ENCODE results near the gene IRAK2. TPM values are rescaled to one million over a fixed set of nuclear protein-coding genes. Genes with fewer than 3 reads are reported as not detected.
"Not testable (repeated sequence)": the region's sequence is repeated elsewhere in the genome, so short reads cannot be mapped to it uniquely, and the experiment has no call there.

The IRAK2 gene
- total RNA-seq, 2 experiments from 2014 or later: 1.4 TPM

- no peaks in the 10 kb centered on the region for H4K20me1 ChIP-seq (ENCODE audit: insufficient read depth, low read length)
- CTCF ChIA-PET (ENCODE audit: unreplicated experiment): no interaction called here
- no TSS peak for BruUV-seq (replicated peaks)
Observed at GRCh38 chr3:10173095-10173925, 8.6 kb downstream of the IRAK2 start.

GRCh38 chr3:10173926-10174435, 9.3 kb downstream of the IRAK2 start:
- Histone ChIP-seq H3K4me1 (ENCODE audit: insufficient read depth, low read length, poor library complexity, severe bottlenecking) (peaks cover 47% of the 10 kb centered on the region), H3K4me2 (ENCODE audit: low read length) (peak overlapping the region; percentile 22; the same call in 1 of the 2 replicates), H3K27ac (ENCODE audit: low read depth, low read length, poor library complexity, severe bottlenecking) (peak overlapping the region; percentile 4), H3K4me3 (ENCODE audit: low read depth, low read length, poor library complexity, severe bottlenecking) (no peak overlapping the region), H3K9me2 (ENCODE audit: insufficient read depth, low read length) (no peaks in the 10 kb centered on the region), H4K20me1 (ENCODE audit: insufficient read depth, low read length) (no peaks in the 10 kb centered on the region), H2AFZ (ENCODE audit: low read length) (peak overlapping the region; percentile 75), H3K9me3 (ENCODE audit: low read length) (peaks cover 7% of the 10 kb centered on the region; the same call in 1 of the 2 replicates), H3K36me3 (ENCODE audit: insufficient read depth, low read length) (no peaks in the 10 kb centered on the region; the same call in 1 of the 2 replicates), H3K79me2 (ENCODE audit: insufficient read depth, low read depth, low read length) (no peaks in the 10 kb centered on the region)
- TF ChIP-seq EZH2phosphoT487 (IDR thresholded peaks at IDR 0.05; ENCODE audit: borderline replicate concordance, low read depth, low read length) (no peak), CTCF (conservative IDR thresholded peaks at IDR 0.05; ENCODE audit: low read length) (no peak)
- intact Hi-C loops (cut with micrococcal nuclease; ENCODE audit: unreplicated experiment): no loop called here
- ChIA-PET POLR2A (interaction anchor here (0.6 kb wide), 1 partner anchor 1281 kb away, joined by 4 read pairs; no protein-coding TSS in a partner anchor), CTCF (ENCODE audit: unreplicated experiment) (no interaction called here)
- no peak for DNase-seq (ENCODE audit: low spot score)
- BruUV-seq (replicated peaks): no TSS peak

More at GRCh38 chr3:10173095-10173925, 8.6 kb downstream of the IRAK2 start:
- Histone ChIP-seq H3K79me2 (ENCODE audit: insufficient read depth, low read depth, low read length) (no peaks in the 10 kb centered on the region), H3K4me2 (ENCODE audit: low read length) (peak overlapping the region; percentile 22; the same call in 1 of the 2 replicates), H3K27ac (ENCODE audit: low read depth, low read length, poor library complexity, severe bottlenecking) (peak overlapping the region; percentile 4), H3K9me2 (ENCODE audit: insufficient read depth, low read length) (no peaks in the 10 kb centered on the region), H2AFZ (ENCODE audit: low read length) (peak overlapping the region; percentile 75), H3K4me1 (ENCODE audit: insufficient read depth, low read length, poor library complexity, severe bottlenecking) (peaks cover 44% of the 10 kb centered on the region), H3K36me3 (ENCODE audit: insufficient read depth, low read length) (peaks cover 6% of the 10 kb centered on the region), H3K9me3 (ENCODE audit: low read length) (peaks cover 14% of the 10 kb centered on the region; the same call in 1 of the 2 replicates), H3K4me3 (ENCODE audit: low read depth, low read length, poor library complexity, severe bottlenecking) (no peak overlapping the region)
- no peak for DNase-seq (ENCODE audit: low spot score)
- intact Hi-C loops (cut with micrococcal nuclease; ENCODE audit: unreplicated experiment): no loop called here
- TF ChIP-seq CTCF (conservative IDR thresholded peaks at IDR 0.05; ENCODE audit: low read length) (no peak), EZH2phosphoT487 (IDR thresholded peaks at IDR 0.05; ENCODE audit: borderline replicate concordance, low read depth, low read length) (no peak)
- POLR2A ChIA-PET: interaction anchor here (0.6 to 1.3 kb wide), 3 partner anchors 17 to 1280 kb away, joined by 3 to 4 read pairs (median 4); no protein-coding TSS in a partner anchor

GRCh38 chr3:10175334-10175733, 10.6 kb downstream of the IRAK2 start:
- H2AFZ ChIP-seq (ENCODE audit: low read length); H3K4me2 ChIP-seq (ENCODE audit: low read length); CTCF ChIA-PET (ENCODE audit: unreplicated experiment); BruUV-seq (replicated peaks); H3K36me3 ChIP-seq (ENCODE audit: insufficient read depth, low read length); H4K20me1 ChIP-seq (ENCODE audit: insufficient read depth, low read length); H3K27ac ChIP-seq (ENCODE audit: low read depth, low read length, poor library complexity, severe bottlenecking); H3K4me3 ChIP-seq (ENCODE audit: low read depth, low read length, poor library complexity, severe bottlenecking); DNase-seq (ENCODE audit: low spot score); H3K79me2 ChIP-seq (ENCODE audit: insufficient read depth, low read depth, low read length); H3K9me3 ChIP-seq (ENCODE audit: low read length); H3K9me2 ChIP-seq (ENCODE audit: insufficient read depth, low read length); intact Hi-C loops (cut with micrococcal nuclease; ENCODE audit: unreplicated experiment): not testable (repeated sequence)
- POLR2A ChIA-PET: interaction anchor here (0.7 to 1.2 kb wide), 3 partner anchors 13 to 48 kb away, joined by 3 to 10 read pairs (median 4); no protein-coding TSS in a partner anchor
- H3K4me1 ChIP-seq (ENCODE audit: insufficient read depth, low read length, poor library complexity, severe bottlenecking): peaks cover 48% of the 10 kb centered on the region

GRCh38 chr3:10176150-10176549, 11.4 kb downstream of the IRAK2 start:
- CTCF ChIA-PET (ENCODE audit: unreplicated experiment): interaction anchor here (0.6 kb wide), 1 partner anchor 18 kb away, joined by 3 read pairs; no protein-coding TSS in a partner anchor

More at GRCh38 chr3:10176150-10176549, 11.4 kb downstream of the IRAK2 start:
- BruUV-seq (replicated peaks); DNase-seq (ENCODE audit: low spot score); H3K36me3 ChIP-seq (ENCODE audit: insufficient read depth, low read length); H3K4me3 ChIP-seq (ENCODE audit: low read depth, low read length, poor library complexity, severe bottlenecking); H2AFZ ChIP-seq (ENCODE audit: low read length); H3K9me3 ChIP-seq (ENCODE audit: low read length); H3K4me2 ChIP-seq (ENCODE audit: low read length); H3K27ac ChIP-seq (ENCODE audit: low read depth, low read length, poor library complexity, severe bottlenecking); H3K79me2 ChIP-seq (ENCODE audit: insufficient read depth, low read depth, low read length); H4K20me1 ChIP-seq (ENCODE audit: insufficient read depth, low read length); intact Hi-C loops (cut with micrococcal nuclease; ENCODE audit: unreplicated experiment); H3K9me2 ChIP-seq (ENCODE audit: insufficient read depth, low read length): not testable (repeated sequence)
- peaks cover 48% of the 10 kb centered on the region for H3K4me1 ChIP-seq (ENCODE audit: insufficient read depth, low read length, poor library complexity, severe bottlenecking)
- POLR2A ChIA-PET: interaction anchor here (0.7 to 1.2 kb wide), 3 partner anchors 11 to 38 kb away, joined by 5 to 10 read pairs (median 7); partner anchors contain the start of gene IRAK2

All from OCI-LY7 (cell line).